Hematopoietic multipotent progenitor cell treated with erythropoietin and hydrocortisone succinate and interleukin-3 and kit ligand, for 4 days (in vitro differentiated cells): ENCODE measurements around the gene TTC9B.

Experiments used
- DNase-seq: peaks from one replicate; pipeline ENCODE4 v3.0.0-alpha.2; 2015

Gene TTC9B

DNA sequence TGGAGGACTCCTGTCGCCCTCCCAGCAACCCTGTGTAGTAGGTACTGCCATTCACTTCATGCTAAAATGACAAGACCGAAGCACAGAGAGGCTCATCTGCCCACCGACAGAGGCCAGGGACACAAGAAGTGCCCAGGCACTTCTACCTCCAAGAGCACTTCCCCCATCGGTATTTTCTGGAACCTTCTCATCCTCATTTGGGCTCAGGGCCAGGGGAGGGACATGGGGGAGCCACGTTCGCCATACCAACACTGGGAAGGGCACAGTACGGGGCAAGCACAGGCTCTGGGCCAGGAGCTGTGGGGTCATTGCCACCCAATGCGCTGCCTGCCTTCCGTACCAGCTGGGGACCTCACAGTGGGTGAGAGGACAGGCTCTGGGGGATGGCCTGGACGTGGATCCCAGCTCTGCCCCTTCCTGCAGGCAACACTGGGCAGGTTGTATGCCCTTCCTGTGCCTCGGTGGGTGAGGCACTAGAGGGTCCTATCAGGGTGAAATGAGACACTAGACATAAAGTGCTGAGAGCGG is 29.6 kb upstream of the TTC9B start:
- DNase-seq = no peak

DNA sequence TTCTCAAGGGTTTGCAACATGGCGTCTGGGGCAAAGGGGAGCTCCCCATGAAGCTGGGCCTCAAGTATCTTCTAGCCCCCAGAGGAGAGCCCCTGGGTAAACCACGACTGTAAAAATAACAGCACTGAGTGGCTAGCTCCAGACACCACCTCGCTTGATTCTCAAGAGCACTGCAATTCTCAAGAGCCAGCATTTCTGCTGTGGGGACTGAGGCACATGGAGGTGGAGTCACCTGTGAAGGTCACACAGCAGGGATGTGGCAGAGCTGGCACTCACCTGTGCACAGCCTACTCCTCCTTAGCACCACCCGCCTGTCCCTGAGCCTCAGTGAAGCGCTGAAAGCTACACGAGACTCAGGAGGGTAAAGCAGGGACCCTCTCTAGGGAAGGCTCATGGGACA is 29.0 kb upstream of the TTC9B start:
- DNase-seq = no peak

DNA sequence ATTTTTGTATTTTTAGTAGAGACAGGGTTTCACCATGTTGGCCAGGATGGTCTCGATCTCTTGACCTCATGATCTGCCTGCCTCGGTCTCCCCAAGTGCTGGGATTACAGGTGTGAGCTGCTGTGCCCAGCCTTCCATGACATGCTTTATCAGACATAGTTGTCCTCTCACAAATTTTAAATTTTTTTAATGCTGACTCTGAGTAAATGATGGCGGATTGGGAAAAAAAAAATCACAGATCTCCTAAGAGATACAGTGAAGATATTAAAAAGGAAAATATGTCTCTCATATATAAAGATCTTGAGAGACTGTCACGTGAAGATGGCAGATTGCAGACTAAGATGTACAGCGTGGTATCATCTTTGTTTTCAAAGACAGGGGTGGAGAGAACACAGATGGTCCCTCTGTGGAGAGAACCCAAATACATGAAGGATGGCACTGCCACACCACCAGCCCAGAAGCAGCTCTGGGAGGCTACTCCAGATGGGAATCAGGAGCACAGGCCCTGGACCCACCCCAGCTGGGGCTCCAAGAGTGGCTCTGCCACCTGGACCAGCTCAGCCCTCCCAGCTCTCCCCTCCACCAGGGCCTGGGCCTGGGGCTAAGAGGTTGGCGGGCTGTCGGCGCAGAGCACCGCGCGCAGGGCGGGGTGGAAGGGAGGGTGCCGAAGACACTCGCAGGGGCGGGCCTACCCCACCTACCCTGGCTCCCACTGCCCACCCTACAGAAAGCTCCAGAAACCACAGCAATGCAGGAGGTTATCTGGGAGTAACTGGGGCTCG is 28.3 kb upstream of the TTC9B start:
- DNase-seq = no peak

DNA sequence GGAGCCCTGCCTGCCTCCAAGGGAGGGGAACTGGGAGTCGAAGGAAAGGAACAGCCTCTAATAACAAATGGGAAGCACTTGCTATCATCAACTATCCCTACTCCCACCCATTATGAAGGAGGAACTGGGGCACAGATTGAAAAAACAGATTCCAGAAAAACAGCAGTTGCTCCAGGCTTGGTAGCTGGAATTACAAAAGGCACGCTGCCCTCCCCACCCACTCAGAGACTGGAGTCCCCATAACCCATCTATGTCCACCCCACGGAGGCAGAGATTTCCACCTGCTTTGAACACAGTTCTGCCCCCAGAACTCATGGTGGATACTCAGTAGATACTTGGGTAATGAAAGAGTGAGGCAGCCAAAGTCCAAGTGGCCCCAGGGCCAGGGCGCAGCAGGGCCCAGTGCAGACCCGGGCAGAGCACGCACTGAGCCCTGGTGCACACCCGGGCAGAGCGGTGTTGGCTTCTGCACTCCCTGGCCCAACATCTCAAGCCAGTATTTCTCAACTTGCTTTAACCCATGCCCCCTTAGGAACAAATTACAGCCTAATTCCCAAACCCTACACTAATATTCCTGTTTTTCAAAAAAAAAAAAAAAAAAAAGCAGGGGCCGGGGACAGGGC is 27.4 kb upstream of the TTC9B start:
- no peak for DNase-seq

DNA sequence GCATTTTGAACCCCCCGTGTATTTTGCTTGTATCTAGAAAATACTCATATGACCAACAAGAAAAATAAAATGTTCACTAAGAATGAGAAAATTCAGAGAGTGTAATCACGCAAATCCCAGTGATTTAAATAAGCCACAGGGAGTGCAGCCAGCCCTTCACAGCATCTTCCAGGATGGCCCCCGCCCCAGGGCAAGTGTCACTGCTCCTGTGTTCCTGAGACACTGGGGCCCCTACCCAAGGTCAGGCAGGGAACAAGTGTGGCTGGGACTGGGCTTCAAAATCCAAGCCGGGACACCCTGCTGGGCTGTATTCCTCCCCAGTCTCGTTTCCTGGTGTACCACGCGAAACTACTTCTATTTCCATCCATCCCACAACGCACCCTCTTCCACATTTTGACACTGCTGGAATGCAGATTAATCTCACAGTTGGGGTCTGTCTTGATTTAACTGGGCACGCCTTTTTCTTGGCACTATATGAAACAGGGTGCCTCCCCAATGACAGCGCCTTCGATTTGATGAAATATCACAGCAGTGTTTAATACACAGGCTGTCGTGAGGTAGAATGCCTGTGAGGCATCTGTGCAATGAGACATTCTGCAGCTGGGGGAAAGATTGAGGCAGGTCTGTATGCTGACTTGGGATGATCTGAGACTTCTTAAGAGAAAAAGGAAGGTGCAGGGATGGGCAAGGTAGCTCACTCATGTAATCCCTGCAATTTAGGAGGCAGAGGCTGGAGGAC is 26.6 kb upstream of the TTC9B start:
- DNase-seq = no peak

GRCh38 chr19:40243181-40243580 is 25.0 kb upstream of the TTC9B start:
- DNase-seq = no peak

DNA sequence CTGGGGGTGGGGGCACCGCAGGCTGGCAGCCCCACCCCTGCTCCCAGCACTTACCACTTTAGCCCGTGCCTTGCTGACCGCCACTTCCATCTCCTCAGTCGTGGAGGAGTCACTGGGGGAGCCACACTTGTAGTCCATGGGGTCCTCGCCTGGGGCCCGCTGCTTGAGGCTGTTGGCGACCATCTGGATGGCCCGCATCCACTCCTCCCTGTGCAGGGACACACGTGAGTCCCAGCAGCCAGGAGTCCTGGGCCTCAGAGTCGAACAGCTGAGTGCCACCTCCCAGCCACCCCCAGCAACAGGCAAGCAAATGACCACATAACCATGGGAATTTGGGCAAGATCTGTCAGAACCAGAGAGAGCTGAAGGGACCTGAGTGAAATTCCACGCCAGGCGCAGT is 24.3 kb upstream of the TTC9B start:
- DNase-seq = no peak

DNA sequence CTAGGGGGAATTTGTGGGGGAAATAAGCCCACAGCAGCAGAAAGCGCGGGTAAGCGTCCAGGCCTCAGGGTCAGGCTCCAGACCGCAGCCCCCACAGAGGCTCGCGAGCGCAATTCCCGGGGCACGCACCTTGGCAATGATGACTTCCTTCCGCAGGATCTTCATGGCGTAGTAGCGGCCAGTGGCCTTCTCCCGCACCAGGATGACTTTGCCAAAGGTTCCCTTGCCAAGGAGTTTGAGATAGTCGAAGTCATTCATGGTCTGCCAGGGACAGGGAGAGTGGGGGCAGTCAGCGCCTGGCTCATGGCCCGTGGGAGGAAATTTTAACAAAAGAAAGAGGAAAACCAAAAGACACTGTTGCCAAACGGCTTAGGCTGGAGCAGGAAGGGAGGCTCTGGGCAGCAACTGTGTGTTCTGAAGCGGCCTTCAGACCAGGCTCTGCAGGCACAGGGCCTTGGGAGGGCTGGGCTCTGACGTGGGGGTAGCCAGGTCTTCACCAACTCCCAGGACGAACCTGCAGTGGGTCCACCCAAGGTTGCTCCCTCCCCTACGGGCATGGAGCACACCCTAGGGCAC is 23.7 kb upstream of the TTC9B start:
- no peak for DNase-seq

DNA sequence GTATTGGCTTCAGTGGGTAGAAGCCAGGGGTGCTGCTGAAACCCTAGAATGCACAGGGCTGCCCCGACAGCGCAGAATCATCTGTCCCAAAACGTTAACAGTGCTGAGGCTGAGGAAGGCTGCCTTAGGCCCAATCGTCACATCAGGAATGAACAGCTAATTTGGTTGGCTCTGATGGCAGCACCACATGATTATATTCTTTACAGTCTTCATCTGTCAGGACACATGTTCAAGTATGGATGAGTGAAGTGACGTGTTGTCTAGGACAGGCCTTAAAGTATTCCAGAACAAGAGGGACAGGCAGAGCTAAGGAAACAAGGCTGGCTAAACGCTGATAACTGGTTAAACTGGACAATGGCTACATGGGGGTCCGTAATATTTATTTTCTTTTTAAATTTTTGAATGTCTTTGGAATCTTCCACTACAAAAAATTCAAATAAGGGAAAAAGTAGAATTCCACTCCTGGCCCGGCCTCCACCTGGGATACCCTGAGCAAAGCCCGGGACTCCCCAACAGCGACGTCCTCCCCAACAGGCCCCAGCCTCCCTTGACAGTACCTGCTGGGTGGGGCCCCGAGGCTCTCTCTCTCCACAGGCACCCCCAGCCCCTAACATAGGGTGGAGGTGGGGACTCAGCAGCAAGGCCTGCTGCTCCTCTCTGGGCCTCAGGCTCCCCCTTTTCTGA is 23.1 kb upstream of the TTC9B start:
- DNase-seq = no peak

DNA sequence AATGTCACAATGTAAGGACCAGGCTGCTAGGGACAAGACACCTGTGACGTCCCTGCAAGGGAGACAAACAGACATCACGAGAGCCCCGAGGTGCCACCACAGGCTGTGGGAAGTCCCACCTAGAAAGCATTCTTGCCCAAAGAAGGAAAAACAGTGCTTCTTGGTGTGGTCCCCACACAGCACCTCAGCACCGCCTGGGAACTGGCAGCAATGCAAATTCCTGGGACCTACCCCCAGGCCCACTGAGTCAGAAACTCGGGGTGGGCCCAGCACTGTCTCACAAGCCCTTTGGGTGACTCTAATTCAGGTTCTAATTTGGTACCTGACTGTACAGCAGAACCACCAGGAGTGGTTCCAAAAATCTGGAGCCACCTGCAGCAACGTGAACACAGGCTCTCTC is 22.1 kb upstream of the TTC9B start:
- DNase-seq = no peak

DNA sequence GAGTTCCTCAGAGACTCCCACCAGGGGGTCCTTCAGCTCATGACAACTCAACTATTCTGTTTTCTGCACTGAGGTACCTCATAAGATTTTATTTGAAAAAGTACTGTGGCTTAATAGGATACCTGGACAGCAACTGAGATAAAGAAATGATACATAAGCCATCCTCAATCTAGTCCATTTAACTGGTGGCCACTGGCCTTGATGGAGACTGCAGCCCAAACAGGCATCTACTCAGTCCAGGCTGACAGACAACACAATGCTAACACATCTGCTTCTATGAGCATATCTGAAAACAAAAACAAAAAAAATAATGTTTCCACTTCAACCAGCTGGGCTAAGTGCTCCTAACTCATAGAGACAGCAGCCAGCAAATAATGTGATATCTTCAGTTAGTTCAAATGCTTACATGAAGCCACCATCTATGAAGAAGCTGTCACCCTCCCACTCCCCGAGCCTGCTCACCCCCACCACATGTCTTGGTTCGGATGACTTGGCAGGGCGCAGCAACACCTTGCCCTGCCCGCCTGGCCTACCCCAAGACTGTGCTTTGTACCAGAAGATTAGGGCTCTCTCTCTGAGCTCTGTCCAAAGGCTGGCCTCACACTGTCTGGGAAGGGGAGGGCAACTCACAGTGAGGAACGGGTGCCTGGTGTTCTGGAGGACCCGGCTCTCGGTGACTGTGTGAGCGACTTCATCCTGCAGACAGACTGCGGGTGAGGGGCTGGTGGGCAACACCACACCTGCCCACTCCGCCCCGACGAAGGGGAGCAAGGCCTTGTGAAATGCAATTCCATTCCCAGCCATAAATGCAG is 21.4 kb upstream of the TTC9B start:
- no peak for DNase-seq

DNA sequence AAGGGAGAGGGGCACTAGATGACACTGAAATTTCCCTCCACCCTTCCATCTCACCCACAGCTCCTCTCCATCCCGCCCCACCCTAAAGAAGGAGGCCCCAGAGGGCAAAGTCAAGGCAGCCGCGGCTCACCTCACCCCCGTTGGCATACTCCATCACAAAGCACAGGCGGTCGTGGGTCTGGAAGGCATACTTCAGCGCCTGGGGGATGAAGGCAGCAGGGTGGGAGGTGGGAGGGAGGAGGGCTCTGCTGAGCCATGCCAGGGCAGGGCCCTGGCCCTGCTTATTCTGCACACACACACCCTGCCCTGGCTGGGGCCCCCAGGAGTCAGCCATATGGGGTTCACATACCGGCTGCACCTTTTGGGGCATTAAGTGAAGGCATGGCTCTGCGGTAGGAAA is 20.6 kb upstream of the TTC9B start:
- DNase-seq = no peak

- DNase-seq = no peak
Measured at GRCh38 chr19:40237791-40238190, 19.6 kb upstream of the TTC9B start.

GRCh38 chr19:40236366-40236765 is 18.2 kb upstream of the TTC9B start:
- no peak for DNase-seq

- DNase-seq = no peak
Measured at GRCh38 chr19:40236026-40236355, 17.8 kb upstream of the TTC9B start.

DNA sequence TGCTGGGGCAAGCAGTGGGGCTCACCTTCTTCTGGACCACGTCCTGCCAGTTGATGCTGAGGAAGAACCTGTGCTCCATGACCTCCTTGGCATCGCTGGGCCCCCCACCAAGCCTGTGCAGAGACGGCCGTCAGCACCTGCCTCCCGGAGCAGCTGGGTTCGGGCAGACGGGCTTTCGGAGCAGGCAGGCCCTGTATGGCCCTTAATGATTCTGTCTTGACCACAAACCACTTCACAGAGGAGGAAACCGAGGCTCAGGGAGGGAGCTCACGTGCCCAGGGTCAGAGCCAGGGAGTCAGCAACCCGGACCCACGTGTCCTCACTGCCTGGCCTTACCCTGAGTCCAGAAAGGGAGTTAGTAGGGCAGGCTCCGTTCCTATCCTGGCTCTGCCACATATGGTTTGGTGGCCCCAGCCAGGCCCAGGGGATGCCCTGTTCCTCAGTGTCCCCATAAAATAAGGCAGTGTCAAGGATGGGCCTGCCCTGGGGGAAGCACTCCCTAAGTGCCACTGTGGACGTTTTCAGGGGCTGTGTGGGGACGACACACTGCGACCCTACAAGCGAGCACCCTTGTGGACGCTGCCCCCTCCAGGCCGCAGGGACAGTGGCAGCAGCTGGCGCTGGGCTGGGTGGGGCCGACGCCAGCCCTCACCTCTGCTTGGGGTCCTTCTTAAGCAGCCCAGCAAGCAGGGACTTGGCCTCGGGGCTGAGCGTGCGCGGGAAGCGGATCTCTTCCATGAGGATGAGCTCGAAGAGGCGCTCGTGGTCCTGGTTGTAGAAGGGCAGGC is 17.2 kb upstream of the TTC9B start:
- DNase-seq = peak; percentile 30

GRCh38 chr19:40234429-40235237 is 16.4 kb upstream of the TTC9B start:
- no peak for DNase-seq

DNA sequence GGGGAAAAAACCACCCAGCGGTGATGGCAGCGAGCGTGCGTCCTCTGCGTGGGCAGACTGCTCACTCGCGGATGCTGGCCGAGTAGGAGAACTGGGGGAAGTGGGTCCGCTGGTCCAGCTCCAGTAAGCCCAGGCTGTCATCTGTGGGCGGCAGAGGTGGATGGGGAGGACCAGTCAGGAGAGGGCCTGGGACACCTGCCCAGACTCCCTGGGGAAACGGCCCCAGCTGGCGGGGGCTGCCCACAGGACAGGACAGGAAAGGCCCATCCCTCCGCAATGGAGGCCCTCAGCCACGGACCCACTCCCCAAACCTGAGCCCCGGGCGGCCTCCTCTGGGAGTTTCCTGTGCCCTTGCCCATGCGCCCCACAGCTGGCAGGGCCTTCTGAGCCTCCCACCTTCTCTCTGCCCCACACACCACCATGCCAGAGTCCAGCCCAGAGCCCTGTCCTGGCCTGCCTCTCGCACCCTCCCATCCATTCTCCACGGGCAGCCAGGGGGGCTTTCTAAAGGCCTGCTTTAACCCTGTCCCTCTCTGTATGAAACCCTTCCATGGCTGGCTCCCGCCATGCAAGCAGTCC is 15.7 kb upstream of the TTC9B start:
- DNase-seq = no peak

DNA sequence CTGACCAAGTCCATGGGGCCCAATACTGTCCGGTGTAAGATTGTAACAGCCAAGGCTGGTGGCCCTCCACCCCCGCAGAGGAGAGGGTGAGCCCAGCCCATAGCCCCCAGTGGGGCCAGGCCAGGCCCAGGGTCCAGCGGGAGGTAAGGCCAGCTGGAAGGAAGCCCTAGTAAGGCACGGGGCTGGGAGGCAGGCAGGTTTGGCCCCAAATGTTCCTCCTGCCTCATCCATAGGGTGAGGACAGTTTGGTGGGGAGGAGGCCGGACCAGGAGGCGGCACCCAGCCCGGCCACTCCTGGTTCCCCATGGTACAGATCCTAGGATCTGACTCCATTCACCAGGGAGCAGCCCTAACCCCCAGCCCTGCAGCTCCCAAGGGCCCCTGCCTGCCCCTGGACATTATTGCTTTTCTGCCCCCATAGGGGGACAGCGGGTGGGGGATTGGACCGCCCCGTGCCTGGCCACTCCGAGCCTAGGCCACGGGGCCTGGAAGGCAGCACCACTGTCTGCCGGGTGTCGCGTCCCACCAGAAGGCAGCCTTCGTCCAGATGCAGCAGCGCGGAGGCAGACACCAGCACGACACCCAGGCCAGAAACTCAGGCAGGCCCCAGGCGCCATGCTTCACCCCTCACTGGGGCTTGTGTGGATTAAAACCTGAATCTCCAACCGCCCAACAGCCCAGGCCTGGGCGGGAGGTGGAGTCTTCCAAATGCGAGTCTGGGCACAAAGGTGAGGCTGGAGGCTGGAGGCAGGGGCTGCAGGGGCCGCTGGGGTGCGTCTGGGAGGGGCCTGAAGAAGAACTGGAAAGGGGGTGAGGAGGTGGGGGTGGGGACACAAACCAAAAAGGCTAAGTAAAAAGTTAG is 15.0 kb upstream of the TTC9B start:
- DNase-seq = no peak
